ENCODE data around the gene RPL28. TPM values are rescaled to one million over a fixed set of nuclear protein-coding genes. Genes with fewer than 3 reads are reported as not detected.

RPL28 gene
- total RNA-seq, 1 donor from 2014 or later = 1,166 TPM

DNA sequence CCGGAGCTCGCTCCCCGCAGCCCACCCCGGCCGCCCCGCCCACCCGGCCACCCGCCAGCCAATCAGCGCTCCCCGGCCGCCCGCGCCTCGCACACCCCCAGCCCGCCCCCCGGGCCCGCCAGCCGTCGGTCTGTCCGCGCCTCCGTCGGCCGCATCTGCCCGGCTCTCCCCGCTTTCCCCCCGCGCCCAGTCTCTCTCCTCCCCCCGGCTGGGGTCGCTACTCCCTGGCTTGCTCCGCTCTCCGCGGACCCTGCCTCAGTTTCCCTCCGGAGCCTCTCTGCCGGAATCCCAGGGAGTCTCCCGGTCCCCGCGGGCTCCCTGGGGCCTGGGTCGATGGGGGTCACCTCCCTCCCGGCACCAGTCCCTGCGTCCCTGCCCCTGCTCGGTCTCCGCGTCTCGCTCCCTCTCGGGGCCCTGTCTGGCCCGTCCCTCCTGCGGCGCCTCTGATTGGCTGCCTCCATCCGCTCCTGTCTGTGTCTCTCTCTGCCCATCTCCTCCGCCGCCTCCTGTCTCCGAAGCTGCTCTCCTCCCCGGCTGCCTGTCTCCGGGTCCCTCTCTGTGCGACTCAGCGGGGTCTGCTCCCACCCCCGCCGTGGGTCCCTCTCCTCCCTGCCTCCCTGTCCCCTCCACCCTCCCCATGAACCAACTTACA, 16.0 kb upstream of the RPL28 start:
- intact Hi-C loops (cut with DNase I) = loop anchor here (10.0 kb wide), 1 partner anchor 65 kb away; no protein-coding TSS in a partner anchor
- peaks cover 15% of the 10 kb centered on the region for H3K27me3 ChIP-seq

DNA sequence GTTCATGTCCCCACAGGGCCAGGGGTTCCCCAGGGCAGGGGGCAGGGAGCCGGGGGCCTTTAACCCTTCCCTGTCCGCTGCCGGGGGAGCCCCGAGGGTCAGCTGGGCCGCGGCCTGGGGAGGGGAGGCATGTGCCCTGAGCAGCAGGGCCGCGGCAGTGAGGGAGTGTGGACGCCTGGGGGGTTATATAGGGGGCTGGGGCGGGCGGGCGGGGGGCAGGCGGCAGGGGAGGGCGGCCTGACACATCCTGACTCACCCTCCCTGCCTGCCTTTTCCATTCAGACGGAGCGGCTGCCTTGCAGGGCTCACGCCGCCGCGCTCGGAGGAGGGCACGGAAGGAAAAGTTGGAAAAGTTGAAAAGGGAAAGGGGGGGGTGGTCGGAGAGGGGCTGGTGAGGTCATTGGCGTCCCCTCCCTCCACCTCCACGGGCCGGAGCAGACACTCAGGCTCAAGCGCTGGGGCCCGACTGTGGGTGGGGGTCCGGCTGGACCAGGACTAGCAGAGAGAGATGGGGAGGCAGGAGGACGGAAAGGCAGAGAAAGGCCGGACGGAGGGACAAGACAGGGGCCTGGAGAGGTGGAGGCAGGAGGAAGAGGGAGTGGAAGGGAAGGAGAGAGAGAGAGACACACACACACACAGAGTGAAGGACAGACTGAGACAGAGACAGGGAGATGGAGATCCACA, 15.3 kb upstream of the RPL28 start, which contains the start of gene IL11:
TSS of gene IL11 (minus strand) at position 159 of the 684 bp plus-strand sequence. CDS start at position 6, 153 bp downstream.
- no peak within 1 kb of the TSS for H3K27ac ChIP-seq
- peaks cover 25% of the 10 kb centered on the region for H3K4me1 ChIP-seq
- no peak for DNase-seq (ENCODE audit: extremely low spot score in 2 of 2)
- intact Hi-C loops (cut with DNase I) = loop anchor here (10.0 kb wide), 1 partner anchor 66 kb away; no protein-coding TSS in a partner anchor
- no peaks in the 10 kb centered on the region for H3K9me3 ChIP-seq
- H3K4me3 ChIP-seq = peak within 1 kb of the TSS; percentile 20 to 38
- TF ChIP-seq POLR2A (IDR thresholded peaks at IDR 0.05) = no peak
- no peak for TF ChIP-seq POLR2AphosphoS5 (IDR thresholded peaks at IDR 0.05; ENCODE audit: insufficient read depth in 1 of 2, low read depth in 1 of 2)
- TF ChIP-seq, protein P1, sequence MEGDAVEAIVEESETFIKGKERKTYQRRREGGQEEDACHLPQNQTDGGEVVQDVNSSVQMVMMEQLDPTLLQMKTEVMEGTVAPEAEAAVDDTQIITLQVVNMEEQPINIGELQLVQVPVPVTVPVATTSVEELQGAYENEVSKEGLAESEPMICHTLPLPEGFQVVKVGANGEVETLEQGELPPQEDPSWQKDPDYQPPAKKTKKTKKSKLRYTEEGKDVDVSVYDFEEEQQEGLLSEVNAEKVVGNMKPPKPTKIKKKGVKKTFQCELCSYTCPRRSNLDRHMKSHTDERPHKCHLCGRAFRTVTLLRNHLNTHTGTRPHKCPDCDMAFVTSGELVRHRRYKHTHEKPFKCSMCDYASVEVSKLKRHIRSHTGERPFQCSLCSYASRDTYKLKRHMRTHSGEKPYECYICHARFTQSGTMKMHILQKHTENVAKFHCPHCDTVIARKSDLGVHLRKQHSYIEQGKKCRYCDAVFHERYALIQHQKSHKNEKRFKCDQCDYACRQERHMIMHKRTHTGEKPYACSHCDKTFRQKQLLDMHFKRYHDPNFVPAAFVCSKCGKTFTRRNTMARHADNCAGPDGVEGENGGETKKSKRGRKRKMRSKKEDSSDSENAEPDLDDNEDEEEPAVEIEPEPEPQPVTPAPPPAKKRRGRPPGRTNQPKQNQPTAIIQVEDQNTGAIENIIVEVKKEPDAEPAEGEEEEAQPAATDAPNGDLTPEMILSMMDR (IDR thresholded peaks at IDR 0.05) = no peak
- no peaks in the 10 kb centered on the region for H3K36me3 ChIP-seq
- peaks cover 15% of the 10 kb centered on the region for H3K27me3 ChIP-seq

More for the DNA sequence above, 16.0 kb upstream of the RPL28 start:
- Histone ChIP-seq H3K36me3 (no peaks in the 10 kb centered on the region), H3K4me3 (peak overlapping the region; percentile 20 to 38), H3K9me3 (no peaks in the 10 kb centered on the region), H3K4me1 (peaks cover 25% of the 10 kb centered on the region), H3K27ac (no peak overlapping the region)
- no peak for DNase-seq (ENCODE audit: extremely low spot score in 2 of 2)
- TF ChIP-seq POLR2AphosphoS5 (IDR thresholded peaks at IDR 0.05; ENCODE audit: insufficient read depth in 1 of 2, low read depth in 1 of 2) (no peak), POLR2A (IDR thresholded peaks at IDR 0.05) (no peak)
- TF ChIP-seq, protein P1 (IDR thresholded peaks at IDR 0.05) = no peak

DNA sequence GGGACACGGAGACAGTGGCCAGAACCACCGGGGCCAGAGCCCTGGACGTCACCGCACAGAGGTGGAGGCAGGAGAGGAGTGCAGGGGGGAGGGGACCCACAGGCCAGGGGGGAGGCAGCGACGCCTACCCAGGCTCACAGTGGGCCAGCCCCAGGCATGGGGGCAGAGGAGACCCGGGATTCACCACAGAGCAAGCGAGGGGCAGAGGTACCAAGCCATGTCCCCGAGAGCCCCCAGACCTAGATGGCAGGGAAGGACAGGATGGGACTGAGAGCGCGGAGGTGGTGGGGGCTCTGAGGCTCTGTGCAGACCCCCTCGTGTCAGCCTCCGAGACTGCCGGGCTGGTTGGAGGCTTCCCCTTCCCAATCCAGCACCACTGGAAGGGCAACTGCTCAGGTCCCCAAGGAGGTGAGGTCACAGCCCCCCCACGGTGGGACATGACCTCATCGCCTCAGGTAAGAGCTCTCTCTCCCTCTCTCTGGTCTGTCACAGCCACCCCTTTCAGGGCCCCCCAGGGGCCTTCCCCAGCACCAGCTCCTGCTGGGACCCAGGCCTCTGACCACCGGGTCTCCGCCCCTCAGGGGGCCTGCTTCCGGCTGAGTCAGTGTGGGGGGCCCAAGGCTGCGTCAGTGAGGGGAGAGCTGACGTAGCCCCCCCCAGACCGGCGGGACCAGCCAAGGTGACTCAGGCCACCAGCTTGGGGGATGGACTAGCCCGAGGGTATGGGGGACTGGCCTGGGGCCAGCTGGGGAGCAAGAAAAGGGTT, 13.2 kb upstream of the RPL28 start:
- intact Hi-C loops (cut with DNase I) = loop anchor here (10.0 kb wide), 1 partner anchor 68 kb away; no protein-coding TSS in a partner anchor

DNA sequence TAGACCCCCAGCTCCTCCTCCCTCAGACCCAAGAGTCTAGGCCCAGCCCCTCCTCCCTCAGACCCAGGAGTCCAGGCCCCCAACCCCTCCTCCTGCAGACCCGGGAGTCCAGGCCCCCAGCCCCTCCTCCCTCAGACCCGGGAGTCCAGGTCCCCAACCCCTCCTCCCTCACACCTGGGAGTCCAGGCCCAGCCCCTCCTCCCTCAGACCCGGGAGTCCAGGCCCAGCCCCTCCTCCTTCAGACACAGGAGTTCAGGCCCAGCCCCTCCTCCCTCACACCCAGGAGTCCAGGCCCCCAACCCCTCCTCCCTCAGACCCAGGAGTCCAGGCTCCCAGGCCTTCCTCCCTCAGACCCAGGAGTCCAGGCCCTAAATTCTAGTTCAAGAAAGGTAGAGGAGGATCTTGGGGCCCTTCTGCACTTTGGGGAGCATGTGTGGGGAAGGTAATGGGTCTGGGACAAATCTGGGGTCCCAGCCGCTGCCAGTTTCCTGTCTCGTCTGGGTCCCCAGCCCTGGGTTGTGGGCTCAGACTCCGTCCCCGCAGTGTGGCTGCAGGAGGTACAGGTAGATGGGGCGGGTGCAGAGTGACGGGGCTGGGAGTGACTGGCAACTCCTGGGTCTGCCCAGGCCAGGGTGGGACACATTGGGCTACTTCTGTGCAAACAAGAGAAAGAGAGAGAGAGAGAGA, 12.3 kb upstream of the RPL28 start:
- intact Hi-C loops (cut with DNase I) = loop anchor here (10.0 kb wide), 1 partner anchor 69 kb away; no protein-coding TSS in a partner anchor
- Histone ChIP-seq H3K27ac (no peak overlapping the region), H3K4me1 (peaks cover 25% of the 10 kb centered on the region)

More for the DNA sequence above, 13.2 kb upstream of the RPL28 start:
- DNase-seq (ENCODE audit: extremely low spot score in 2 of 2) = no peak
- H3K27ac ChIP-seq = no peak overlapping the region
- peaks cover 15% of the 10 kb centered on the region for H3K27me3 ChIP-seq
- no peaks in the 10 kb centered on the region for H3K36me3 ChIP-seq
- no peak overlapping the region for H3K4me3 ChIP-seq
- no peaks in the 10 kb centered on the region for H3K9me3 ChIP-seq
- TF ChIP-seq POLR2A (IDR thresholded peaks at IDR 0.05) = no peak
- no peak for TF ChIP-seq POLR2AphosphoS5 (IDR thresholded peaks at IDR 0.05; ENCODE audit: insufficient read depth in 1 of 2, low read depth in 1 of 2)
- TF ChIP-seq, protein P1 (IDR thresholded peaks at IDR 0.05) = no peak
- H3K4me1 ChIP-seq = peaks cover 25% of the 10 kb centered on the region

More for the DNA sequence above, 12.3 kb upstream of the RPL28 start:
- peaks cover 11% of the 10 kb centered on the region for H3K27me3 ChIP-seq
- H3K9me3 ChIP-seq = no peaks in the 10 kb centered on the region
- no peak for DNase-seq (ENCODE audit: extremely low spot score in 2 of 2)
- H3K36me3 ChIP-seq = no peaks in the 10 kb centered on the region
- no peak overlapping the region for H3K4me3 ChIP-seq
- TF ChIP-seq POLR2AphosphoS5 (IDR thresholded peaks at IDR 0.05; ENCODE audit: insufficient read depth in 1 of 2, low read depth in 1 of 2) (no peak), POLR2A (IDR thresholded peaks at IDR 0.05) (no peak)
- TF ChIP-seq, protein P1 (IDR thresholded peaks at IDR 0.05) = no peak

Measured in vagina (tissue), 2 donors.